Measurements from ENCODE around the gene GAB2. TPM values are rescaled to one million over a fixed set of nuclear protein-coding genes. Genes with fewer than 3 reads are reported as not detected.

The GAB2 gene
- total RNA-seq, 3 donors from 2014 or later, result 21.5 to 36.1 (median 26.6) TPM

GRCh38 chr11:78270971-78271370, 146.6 kb downstream of the GAB2 start:
- ATAC-seq, result peak; percentile 49
- intact Hi-C loops (cut with DNase I, micrococcal nuclease), result no loop called here
- H3K4me1 ChIP-seq (ENCODE audit: low read depth), result peaks cover 5% of the 10 kb centered on the region
- no peak for DNase-seq
- H3K36me3 ChIP-seq (ENCODE audit: low read depth), result no peaks in the 10 kb centered on the region
- peaks cover 9% of the 10 kb centered on the region for H3K9me3 ChIP-seq
- TF ChIP-seq CTCF (IDR thresholded peaks at IDR 0.05), result no peak
- no peak overlapping the region for H3K4me3 ChIP-seq

- Histone ChIP-seq H3K4me1 (ENCODE audit: low read depth) (peaks cover 5% of the 10 kb centered on the region), H3K4me3 (no peak overlapping the region), H3K36me3 (ENCODE audit: low read depth) (no peaks in the 10 kb centered on the region), H3K9me3 (peaks cover 9% of the 10 kb centered on the region)
- intact Hi-C loops (cut with DNase I, micrococcal nuclease), result no loop called here
- no peak for DNase-seq
- no peak for ATAC-seq
- no peak for TF ChIP-seq CTCF (IDR thresholded peaks at IDR 0.05)
These were observed 147.8 kb downstream of the GAB2 start for GRCh38 chr11:78269806-78270205.

- intact Hi-C loops (cut with DNase I, micrococcal nuclease), result no loop called here
- H3K4me3 ChIP-seq, result no peak overlapping the region
- no peak for TF ChIP-seq CTCF (IDR thresholded peaks at IDR 0.05)
- ATAC-seq (peak; percentile 28), DNase-seq (no peak)
- peaks cover 9% of the 10 kb centered on the region for H3K9me3 ChIP-seq
- H3K36me3 ChIP-seq (ENCODE audit: low read depth), result no peaks in the 10 kb centered on the region
- H3K4me1 ChIP-seq (ENCODE audit: low read depth), result peaks cover 5% of the 10 kb centered on the region
These were observed 148.8 kb downstream of the GAB2 start for GRCh38 chr11:78268591-78269410.

GRCh38 chr11:78266451-78266850, 151.2 kb downstream of the GAB2 start:
- intact Hi-C loops (cut with DNase I, micrococcal nuclease), result no loop called here
- Histone ChIP-seq H3K36me3 (ENCODE audit: low read depth) (no peaks in the 10 kb centered on the region), H3K4me3 (no peak overlapping the region), H3K9me3 (no peaks in the 10 kb centered on the region), H3K4me1 (ENCODE audit: low read depth) (peaks cover 5% of the 10 kb centered on the region)
- no peak for TF ChIP-seq CTCF (IDR thresholded peaks at IDR 0.05)
- ATAC-seq, result no peak
- DNase-seq, result no peak

GRCh38 chr11:78265326-78265725, 152.3 kb downstream of the GAB2 start:
- ATAC-seq, result no peak
- intact Hi-C loops (cut with DNase I, micrococcal nuclease), result no loop called here

More at GRCh38 chr11:78265326-78265725, 152.3 kb downstream of the GAB2 start:
- Histone ChIP-seq H3K9me3 (no peaks in the 10 kb centered on the region), H3K4me3 (no peak overlapping the region), H3K4me1 (ENCODE audit: low read depth) (peaks cover 5% of the 10 kb centered on the region), H3K36me3 (ENCODE audit: low read depth) (no peaks in the 10 kb centered on the region)
- no peak for DNase-seq
- TF ChIP-seq CTCF (IDR thresholded peaks at IDR 0.05), result no peak
